HFF-Myc (cell line): ENCODE measurements around the gene FAF1.
"Not testable (repeated sequence)": the region's sequence is repeated elsewhere in the genome, so short reads cannot be mapped to it uniquely, and the experiment has no call there.

Experiments used
- DNase-seq: peaks from one replicate; pipeline ENCODE4 v3.0.0-alpha.2; 2011; ENCODE audit warnings: low read depth; ENCODE audit errors: extremely low read depth
- H3K4me3 ChIP-seq: replicated peaks from 2 replicates; pipeline ENCODE4 v1.5.1; 2011; ENCODE audit warnings: low read depth, mild to moderate bottlenecking, control low read depth, low read length
- TF ChIP-seq, protein P1 (sequence below): IDR thresholded peaks from 2 replicates; pipeline ENCODE4 v1.5.1; 2012; ENCODE audit warnings: mild to moderate bottlenecking, low read depth, low read length, control low read depth; ENCODE audit errors: missing control alignments

Gene FAF1

DNA sequence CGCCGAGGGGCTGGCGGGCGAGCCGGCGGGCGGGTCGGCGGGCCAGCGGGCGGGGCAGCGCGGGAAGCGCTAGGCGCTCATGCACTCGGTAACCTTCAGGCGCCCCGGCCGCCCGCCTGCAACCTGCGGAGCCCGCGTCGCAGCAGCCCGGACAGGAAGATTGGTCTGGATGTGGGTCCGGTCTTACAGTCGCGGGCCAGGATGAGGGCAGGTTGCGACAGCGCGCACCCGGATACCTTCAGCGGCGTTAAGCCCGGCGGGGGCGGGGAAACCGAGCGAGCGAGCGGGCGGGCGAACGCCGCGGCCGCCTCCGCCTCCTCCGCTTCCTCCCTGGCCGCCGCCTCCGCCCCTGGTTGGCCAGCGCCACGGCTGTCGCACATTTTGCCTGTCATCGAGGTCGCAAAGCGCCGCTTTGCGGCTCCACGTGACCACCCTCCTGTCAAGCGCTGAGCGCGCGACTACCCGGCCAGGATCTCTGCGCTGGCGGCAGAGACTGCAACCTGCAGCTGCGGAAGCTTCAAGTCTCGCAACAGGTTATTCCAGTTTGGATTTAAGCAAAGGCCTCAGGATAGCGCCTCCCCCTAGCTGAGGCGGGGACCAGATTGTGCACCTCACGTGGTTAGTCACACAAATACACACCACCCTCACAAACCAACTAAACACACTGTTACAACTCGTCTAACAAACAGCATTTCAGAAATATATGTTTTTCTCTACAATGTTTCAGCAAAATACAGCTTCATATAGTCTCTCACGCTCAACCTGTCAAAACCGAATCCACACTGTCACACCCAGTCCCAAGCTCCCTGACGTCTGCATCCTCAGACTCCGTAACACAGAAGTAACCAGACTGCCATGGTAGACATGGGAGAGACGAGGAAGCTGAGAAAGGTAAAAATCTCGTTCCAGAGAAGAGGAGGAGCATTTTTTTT is at the start of gene FAF1:
Gene FAF1 (minus strand): TSS at position 355 of the 932 bp plus-strand sequence. CDS start 456 bp downstream, outside the sequence.
- DNase-seq: peak; percentile 82
- H3K4me3 ChIP-seq: peak within 1 kb of the TSS; percentile 84
- TF ChIP-seq, protein P1, sequence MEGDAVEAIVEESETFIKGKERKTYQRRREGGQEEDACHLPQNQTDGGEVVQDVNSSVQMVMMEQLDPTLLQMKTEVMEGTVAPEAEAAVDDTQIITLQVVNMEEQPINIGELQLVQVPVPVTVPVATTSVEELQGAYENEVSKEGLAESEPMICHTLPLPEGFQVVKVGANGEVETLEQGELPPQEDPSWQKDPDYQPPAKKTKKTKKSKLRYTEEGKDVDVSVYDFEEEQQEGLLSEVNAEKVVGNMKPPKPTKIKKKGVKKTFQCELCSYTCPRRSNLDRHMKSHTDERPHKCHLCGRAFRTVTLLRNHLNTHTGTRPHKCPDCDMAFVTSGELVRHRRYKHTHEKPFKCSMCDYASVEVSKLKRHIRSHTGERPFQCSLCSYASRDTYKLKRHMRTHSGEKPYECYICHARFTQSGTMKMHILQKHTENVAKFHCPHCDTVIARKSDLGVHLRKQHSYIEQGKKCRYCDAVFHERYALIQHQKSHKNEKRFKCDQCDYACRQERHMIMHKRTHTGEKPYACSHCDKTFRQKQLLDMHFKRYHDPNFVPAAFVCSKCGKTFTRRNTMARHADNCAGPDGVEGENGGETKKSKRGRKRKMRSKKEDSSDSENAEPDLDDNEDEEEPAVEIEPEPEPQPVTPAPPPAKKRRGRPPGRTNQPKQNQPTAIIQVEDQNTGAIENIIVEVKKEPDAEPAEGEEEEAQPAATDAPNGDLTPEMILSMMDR: no peak

DNA sequence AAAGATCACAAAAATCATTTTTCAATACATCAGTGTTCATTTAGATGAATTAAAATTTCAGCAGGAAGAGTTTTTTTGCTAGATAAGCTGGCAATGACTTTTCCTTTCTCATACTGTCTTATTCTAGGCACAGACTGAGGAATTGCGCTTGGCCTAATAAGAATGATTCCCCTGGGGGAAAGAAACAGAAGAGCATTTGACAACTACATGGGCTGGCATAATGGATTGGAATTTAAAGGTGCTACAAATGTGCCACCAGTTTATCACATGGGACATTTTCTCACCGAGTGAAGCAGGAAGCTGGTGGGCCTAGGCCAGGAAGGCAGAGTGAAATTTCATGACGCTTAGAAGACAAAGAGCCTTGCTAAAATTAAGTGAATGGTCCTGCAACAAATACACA is 49.3 kb upstream of the FAF1 start:
- no peak overlapping the region for H3K4me3 ChIP-seq
- no peak for DNase-seq
- TF ChIP-seq, protein P1: no peak

DNA sequence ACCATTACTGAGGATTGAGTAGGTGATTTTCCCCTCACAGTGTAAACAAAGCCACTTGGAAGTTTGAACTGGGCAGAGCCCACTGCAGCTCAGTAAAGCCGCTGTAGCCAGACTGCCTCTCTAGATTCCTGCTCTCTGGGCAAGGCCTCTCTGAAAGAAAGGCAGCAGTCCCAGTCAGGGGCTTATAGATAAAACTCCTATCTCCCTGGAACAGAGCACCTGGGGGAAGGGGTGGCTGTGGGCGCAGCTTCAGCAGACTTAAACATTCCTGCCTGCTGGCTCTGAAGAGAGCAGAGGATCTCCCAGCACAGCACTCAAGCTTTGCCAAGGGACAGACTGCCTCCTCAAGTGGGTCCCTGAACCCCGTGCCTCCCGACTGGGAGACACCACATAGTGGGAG is 45.5 kb upstream of the FAF1 start:
- not testable (repeated sequence) for H3K4me3 ChIP-seq, DNase-seq

DNA sequence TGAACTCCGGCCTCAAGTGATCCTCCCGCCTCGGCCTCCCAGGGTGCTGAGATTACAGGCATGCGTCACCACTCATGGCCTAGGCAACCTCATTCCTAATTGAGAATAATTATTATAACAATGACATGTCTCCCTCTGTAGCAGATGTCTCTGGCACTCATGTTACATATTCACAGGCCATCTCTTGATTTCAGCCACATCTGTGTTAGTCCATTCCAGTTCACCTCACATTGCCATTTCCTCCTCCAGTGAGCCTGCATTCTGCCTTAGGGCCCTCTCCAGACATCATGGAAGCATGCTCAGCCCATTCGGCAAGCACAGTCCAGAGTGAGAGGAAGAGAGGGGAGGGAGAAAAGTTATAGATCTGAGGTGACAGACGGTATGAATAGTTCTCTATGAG is 42.4 kb upstream of the FAF1 start:
- no peak overlapping the region for H3K4me3 ChIP-seq
- no peak for DNase-seq
- TF ChIP-seq, protein P1: no peak

DNA sequence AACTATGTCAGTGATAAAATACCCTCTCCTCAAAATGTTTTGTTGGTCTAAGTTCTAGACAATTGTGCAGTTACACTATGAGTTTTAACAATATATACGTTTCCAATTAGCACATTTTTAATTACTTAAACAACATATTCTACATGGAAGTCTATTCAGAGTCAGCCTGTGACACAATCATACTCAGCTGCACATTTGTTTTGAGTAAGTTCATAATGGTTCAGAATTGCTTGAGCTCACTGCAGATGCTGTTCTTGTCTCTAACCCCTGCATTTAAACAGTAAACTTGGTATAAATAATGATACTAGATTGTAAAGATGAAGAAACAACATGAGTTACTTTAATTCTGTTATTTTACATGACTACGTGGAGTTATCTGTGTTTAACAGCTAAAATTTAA is 40.6 kb upstream of the FAF1 start:
- no peak overlapping the region for H3K4me3 ChIP-seq
- TF ChIP-seq, protein P1: no peak
- DNase-seq: no peak

DNA sequence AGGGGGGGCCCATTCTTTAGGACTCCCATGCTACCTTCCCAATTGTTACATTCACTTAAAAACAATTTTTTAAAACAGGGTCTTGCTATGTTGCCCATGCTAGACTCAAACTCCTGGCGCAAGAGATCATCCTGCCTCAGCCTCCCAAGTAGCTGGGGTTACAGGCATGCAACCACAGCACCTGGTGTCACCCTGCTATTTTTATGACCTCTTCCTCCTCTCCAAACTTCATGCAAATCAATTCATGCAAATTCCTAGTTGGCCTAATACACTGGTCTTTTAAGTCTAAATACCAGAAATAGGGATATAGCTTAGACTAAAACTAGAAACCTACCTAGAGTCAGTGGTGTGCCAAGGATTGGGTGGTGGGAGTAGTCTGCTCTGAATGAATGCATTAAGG is 40.1 kb upstream of the FAF1 start:
- H3K4me3 ChIP-seq: no peak overlapping the region
- TF ChIP-seq, protein P1: no peak
- no peak for DNase-seq

DNA sequence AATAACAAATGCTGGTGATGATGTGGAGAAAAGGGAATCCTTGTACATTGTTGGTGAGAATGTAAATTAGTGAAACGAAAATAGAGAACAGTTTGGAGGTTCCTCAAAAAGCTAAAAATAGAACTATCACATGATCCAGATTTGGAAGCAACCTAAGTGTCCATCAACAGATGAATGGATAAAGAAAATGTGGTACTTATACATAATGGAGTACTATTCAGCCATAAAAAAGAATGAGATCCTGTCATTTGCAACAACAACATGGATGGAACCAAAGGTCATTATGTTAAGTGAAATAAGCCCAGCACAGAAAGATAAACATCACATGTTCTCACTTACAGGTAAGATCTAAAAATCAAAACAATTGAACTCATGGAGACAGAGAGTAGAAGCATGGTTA is 39.3 kb upstream of the FAF1 start:
- DNase-seq, H3K4me3 ChIP-seq: not testable (repeated sequence)

DNA sequence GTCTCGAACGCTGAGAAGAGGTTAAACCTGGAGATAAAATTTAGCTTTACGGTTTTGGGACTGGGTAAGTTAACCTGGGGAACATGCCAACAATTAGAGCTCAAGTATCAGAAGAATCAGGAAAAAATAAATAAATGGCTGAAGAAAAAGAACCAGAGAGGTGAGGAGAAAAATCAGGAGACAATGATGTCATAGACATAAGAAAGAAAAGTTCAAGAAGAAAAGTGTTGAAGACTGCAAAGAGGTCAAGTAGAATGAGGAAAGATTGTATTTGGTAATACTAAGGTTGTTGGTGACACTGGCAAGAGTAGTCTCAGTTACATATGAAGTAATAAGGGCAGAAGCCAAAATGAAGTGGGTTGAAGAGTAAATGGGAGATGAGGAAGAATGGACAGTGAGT is 36.0 kb upstream of the FAF1 start:
- no peak overlapping the region for H3K4me3 ChIP-seq
- DNase-seq: no peak
- TF ChIP-seq, protein P1: no peak
